ENCODE measurements around the gene TSPAN15.

Gene TSPAN15

GRCh38 chr10:69416695-69417094 is 34.6 kb upstream of the TSPAN15 start, which contains the start of gene TACR2:
Gene TACR2 (minus strand): TSS chr10:69416918. CDS start chr10:69416323, 595 bp downstream.
- no peak within 1 kb of the TSS for H3K4me3 ChIP-seq (ENCODE audit: low read depth, low read length)
- no peak for TF ChIP-seq CTCF (IDR thresholded peaks at IDR 0.05; ENCODE audit: borderline replicate concordance, insufficient read depth, low read depth, low read length)

GRCh38 chr10:69417542-69417941 is 33.7 kb upstream of the TSPAN15 start:
- TF ChIP-seq CTCF (IDR thresholded peaks at IDR 0.05; ENCODE audit: borderline replicate concordance, insufficient read depth, low read depth, low read length) = no peak

GRCh38 chr10:69418052-69418752 is 33.1 kb upstream of the TSPAN15 start:
- H3K4me3 ChIP-seq (ENCODE audit: low read depth, low read length) = no peak overlapping the region
- TF ChIP-seq CTCF (IDR thresholded peaks at IDR 0.05; ENCODE audit: borderline replicate concordance, insufficient read depth, low read depth, low read length) = no peak

More at GRCh38 chr10:69417542-69417941, 33.7 kb upstream of the TSPAN15 start:
- no peak overlapping the region for H3K4me3 ChIP-seq (ENCODE audit: low read depth, low read length)

- TF ChIP-seq CTCF (IDR thresholded peaks at IDR 0.05; ENCODE audit: borderline replicate concordance, insufficient read depth, low read depth, low read length) = no peak
These were observed 32.0 kb upstream of the TSPAN15 start for GRCh38 chr10:69419096-69419743.

GRCh38 chr10:69419744-69420126 is 31.5 kb upstream of the TSPAN15 start:
- no peak for TF ChIP-seq CTCF (IDR thresholded peaks at IDR 0.05; ENCODE audit: borderline replicate concordance, insufficient read depth, low read depth, low read length)
- no peak overlapping the region for H3K4me3 ChIP-seq (ENCODE audit: low read depth, low read length)

More at GRCh38 chr10:69419096-69419743, 32.0 kb upstream of the TSPAN15 start:
- no peak overlapping the region for H3K4me3 ChIP-seq (ENCODE audit: low read depth, low read length)

- no peak overlapping the region for H3K4me3 ChIP-seq (ENCODE audit: low read depth, low read length)
- TF ChIP-seq CTCF (IDR thresholded peaks at IDR 0.05; ENCODE audit: borderline replicate concordance, insufficient read depth, low read depth, low read length) = no peak
These were observed 29.5 kb upstream of the TSPAN15 start for GRCh38 chr10:69421611-69422308.
